BLaER1 treated with 17β-estradiol and CSF1 and Interleukin-3, amounts not matched to agents 10 nM and 100 nM (cell line): Measurements from ENCODE around the gene OLFML1.

Experiments used
- H3K27ac ChIP-seq, 11 experiments: shearing (Covaris generic); formaldehyde crosslinking; 2 replicates each; pipeline ENCODE4 v1.8.1; 2022
- H3K27me3 ChIP-seq, 11 experiments: shearing (Covaris generic); formaldehyde crosslinking; 2 replicates each; pipeline ENCODE4 v1.8.1; 2022
- H3K36me3 ChIP-seq, 11 experiments: shearing (Covaris generic); formaldehyde crosslinking; 2 replicates each; pipeline ENCODE4 v1.8.1; 2022
- H3K4me1 ChIP-seq, 10 experiments: shearing (Covaris generic); formaldehyde crosslinking; 2 replicates each; pipeline ENCODE4 v1.8.1; 2022
- H3K4me2 ChIP-seq, 11 experiments: shearing (Covaris generic); formaldehyde crosslinking; 2 replicates each; pipeline ENCODE4 v1.8.1; 2022
- H3K4me3 ChIP-seq, 10 experiments: shearing (Covaris generic); formaldehyde crosslinking; 2 replicates each; pipeline ENCODE4 v1.8.1; 2022
- H3K9ac ChIP-seq, 11 experiments: shearing (Covaris generic); formaldehyde crosslinking; 2 replicates each; pipeline ENCODE4 v1.8.1; 2022
- H3K9me3 ChIP-seq, 11 experiments: shearing (Covaris generic); formaldehyde crosslinking; replicated peaks in 1 of 11; 2 replicates each; pipeline ENCODE4 v1.8.1; 2022
- H4K20me1 ChIP-seq, 11 experiments: shearing (Covaris generic); formaldehyde crosslinking; 2 replicates each; pipeline ENCODE4 v1.8.1; 2022
- Cebpa-rat ChIP-seq, 11 experiments: shearing (Covaris generic); IDR thresholded peaks; 2 replicates each; pipeline ENCODE4 v1.8.1; 2022

The OLFML1 gene

GRCh38 chr11:7489376-7489775, 4.1 kb downstream of the OLFML1 start:
- Histone ChIP-seq H4K20me1 (no peaks in the 10 kb centered on the region), H3K4me2 (peak overlapping the region in 2 of 11 experiments; percentile 15 to 39; a peak in 3 of 22 replicates), H3K27ac (no peak overlapping the region), H3K36me3 (no peaks in the 10 kb centered on the region), H3K4me1 (peaks cover 0 to 21% (median 0%) of the 10 kb centered on the region in 10 experiments; a peak in 7 of 20 replicates), H3K4me3 (no peak overlapping the region), H3K9ac (no peak overlapping the region), H3K27me3 (no peaks in the 10 kb centered on the region), H3K9me3 (no peaks in the 10 kb centered on the region)
- TF ChIP-seq Cebpa-rat (IDR thresholded peaks at IDR 0.05): no peak

GRCh38 chr11:7490054-7490453, 4.7 kb downstream of the OLFML1 start:
- no peak for TF ChIP-seq Cebpa-rat (IDR thresholded peaks at IDR 0.05)
- H3K36me3 ChIP-seq: no peaks in the 10 kb centered on the region
- H3K27me3 ChIP-seq: no peaks in the 10 kb centered on the region
- H3K9me3 ChIP-seq: no peaks in the 10 kb centered on the region
- no peak overlapping the region for H3K27ac ChIP-seq
- H3K9ac ChIP-seq: no peak overlapping the region
- no peak overlapping the region for H3K4me3 ChIP-seq
- peak overlapping the region in 3 of 11 experiments; percentile 3 to 39 (median 31); a peak in 5 of 22 replicates for H3K4me2 ChIP-seq
- H3K4me1 ChIP-seq: peaks cover 0 to 21% (median 0%) of the 10 kb centered on the region in 10 experiments; a peak in 7 of 20 replicates
- no peaks in the 10 kb centered on the region for H4K20me1 ChIP-seq

- peak overlapping the region in 3 of 11 experiments; percentile 3 to 39 (median 31); a peak in 4 of 22 replicates for H3K4me2 ChIP-seq
- no peaks in the 10 kb centered on the region for H3K36me3 ChIP-seq
- no peaks in the 10 kb centered on the region for H3K9me3 ChIP-seq
- no peak overlapping the region for H3K9ac ChIP-seq
- no peak overlapping the region for H3K4me3 ChIP-seq
- no peaks in the 10 kb centered on the region for H4K20me1 ChIP-seq
- no peaks in the 10 kb centered on the region for H3K27me3 ChIP-seq
- TF ChIP-seq Cebpa-rat (IDR thresholded peaks at IDR 0.05): no peak
- no peak overlapping the region for H3K27ac ChIP-seq
- H3K4me1 ChIP-seq: peaks cover 0 to 23% (median 0%) of the 10 kb centered on the region in 10 experiments; a peak in 8 of 20 replicates
Measured at GRCh38 chr11:7490535-7490934, 5.2 kb downstream of the OLFML1 start.

- no peaks in the 10 kb centered on the region for H3K36me3 ChIP-seq
- peaks cover 10 to 41% (median 13%) of the 10 kb centered on the region in 10 experiments; a peak in 16 of 20 replicates for H3K4me1 ChIP-seq
- no peak overlapping the region for H3K9ac ChIP-seq
- no peaks in the 10 kb centered on the region for H3K27me3 ChIP-seq
- no peak overlapping the region for H3K4me3 ChIP-seq
- no peak for TF ChIP-seq Cebpa-rat (IDR thresholded peaks at IDR 0.05)
- H3K9me3 ChIP-seq: no peaks in the 10 kb centered on the region
- H4K20me1 ChIP-seq: no peaks in the 10 kb centered on the region
- H3K27ac ChIP-seq: no peak overlapping the region
- H3K4me2 ChIP-seq: no peak overlapping the region; a peak in 1 of 22 replicates
Measured at GRCh38 chr11:7492253-7492652, 6.9 kb downstream of the OLFML1 start.

GRCh38 chr11:7493670-7494069, 8.4 kb downstream of the OLFML1 start:
- H4K20me1 ChIP-seq: no peaks in the 10 kb centered on the region
- no peaks in the 10 kb centered on the region for H3K36me3 ChIP-seq
- TF ChIP-seq Cebpa-rat (IDR thresholded peaks at IDR 0.05): no peak
- H3K27ac ChIP-seq: no peak overlapping the region
- no peak overlapping the region for H3K4me3 ChIP-seq
- H3K9me3 ChIP-seq: no peaks in the 10 kb centered on the region
- H3K4me2 ChIP-seq: no peak overlapping the region
- H3K9ac ChIP-seq: no peak overlapping the region
- H3K27me3 ChIP-seq: no peaks in the 10 kb centered on the region
- H3K4me1 ChIP-seq: peaks cover 10 to 55% (median 13%) of the 10 kb centered on the region in 10 experiments; a peak in 16 of 20 replicates

GRCh38 chr11:7494086-7494745, 8.9 kb downstream of the OLFML1 start:
- H3K4me3 ChIP-seq: no peak overlapping the region
- no peak overlapping the region for H3K9ac ChIP-seq
- H4K20me1 ChIP-seq: no peaks in the 10 kb centered on the region
- H3K4me2 ChIP-seq: no peak overlapping the region
- H3K4me1 ChIP-seq: peaks cover 10 to 59% (median 13%) of the 10 kb centered on the region in 10 experiments; a peak in 16 of 20 replicates
- H3K27me3 ChIP-seq: no peaks in the 10 kb centered on the region
- H3K9me3 ChIP-seq: no peaks in the 10 kb centered on the region
- TF ChIP-seq Cebpa-rat (IDR thresholded peaks at IDR 0.05): no peak
- H3K36me3 ChIP-seq: no peaks in the 10 kb centered on the region
- no peak overlapping the region for H3K27ac ChIP-seq

- Histone ChIP-seq H4K20me1 (no peaks in the 10 kb centered on the region), H3K36me3 (no peaks in the 10 kb centered on the region), H3K4me2 (peak overlapping the region; percentile 1 to 56 (median 18); a peak in 12 of 22 replicates), H3K4me3 (no peak overlapping the region), H3K9me3 (no peaks in the 10 kb centered on the region), H3K27ac (peak overlapping the region in 4 of 11 experiments; percentile 5 to 39 (median 23); a peak in 3 of 22 replicates), H3K9ac (no peak overlapping the region), H3K27me3 (no peaks in the 10 kb centered on the region), H3K4me1 (peaks cover 10 to 48% (median 13%) of the 10 kb centered on the region in 10 experiments; a peak in 16 of 20 replicates)
- TF ChIP-seq Cebpa-rat (IDR thresholded peaks at IDR 0.05): no peak
Measured at GRCh38 chr11:7495882-7496551, 10.7 kb downstream of the OLFML1 start.

GRCh38 chr11:7498193-7498592, 12.9 kb downstream of the OLFML1 start:
- H3K27me3 ChIP-seq: no peaks in the 10 kb centered on the region
- TF ChIP-seq Cebpa-rat (IDR thresholded peaks at IDR 0.05): no peak

GRCh38 chr11:7499081-7499480, 13.8 kb downstream of the OLFML1 start:
- no peaks in the 10 kb centered on the region for H3K36me3 ChIP-seq
- H3K27me3 ChIP-seq: no peaks in the 10 kb centered on the region
- H3K4me3 ChIP-seq: no peak overlapping the region
- no peaks in the 10 kb centered on the region for H4K20me1 ChIP-seq
- peak overlapping the region in 2 of 11 experiments; percentile 35 to 52; a peak in 3 of 22 replicates for H3K4me2 ChIP-seq
- H3K9ac ChIP-seq: no peak overlapping the region
- H3K4me1 ChIP-seq: peaks cover 10 to 43% (median 13%) of the 10 kb centered on the region in 10 experiments; a peak in 16 of 20 replicates
- TF ChIP-seq Cebpa-rat (IDR thresholded peaks at IDR 0.05): no peak
- H3K9me3 ChIP-seq: no peaks in the 10 kb centered on the region
- no peak overlapping the region for H3K27ac ChIP-seq

More at GRCh38 chr11:7498193-7498592, 12.9 kb downstream of the OLFML1 start:
- no peaks in the 10 kb centered on the region for H3K36me3 ChIP-seq
- peak overlapping the region in 3 of 11 experiments; percentile 0 to 52 (median 35); a peak in 4 of 22 replicates for H3K4me2 ChIP-seq
- H3K4me3 ChIP-seq: no peak overlapping the region
- no peaks in the 10 kb centered on the region for H4K20me1 ChIP-seq
- peaks cover 10 to 42% (median 13%) of the 10 kb centered on the region in 10 experiments; a peak in 16 of 20 replicates for H3K4me1 ChIP-seq
- no peaks in the 10 kb centered on the region for H3K9me3 ChIP-seq
- no peak overlapping the region for H3K9ac ChIP-seq
- H3K27ac ChIP-seq: no peak overlapping the region
